NCI-H524 (cell line): Measurements from ENCODE around the gene SPATA6L.
A peak's percentile ranks its signal among the peaks of the same experiment; 100 is the strongest.

ENCODE experiments used
- DNase-seq, 2 experiments: peaks; one replicate each; lab custom pipeline; 2025; lab: John Stamatoyannopoulos, UW

SPATA6L gene

GRCh38 chr9:4583001-4583400, 83.3 kb downstream of the SPATA6L start:
- peak; percentile 24 to 48 for DNase-seq

- no peak for DNase-seq
Measured at GRCh38 chr9:4581861-4582565, 84.3 kb downstream of the SPATA6L start.

- no peak for DNase-seq
Measured at GRCh38 chr9:4581035-4581760, 85.1 kb downstream of the SPATA6L start.

GRCh38 chr9:4579001-4579400, 87.3 kb downstream of the SPATA6L start:
- peak in 1 of 2 experiments; percentile 50 for DNase-seq

GRCh38 chr9:4576448-4576847, 89.8 kb downstream of the SPATA6L start:
- no peak for DNase-seq

GRCh38 chr9:4575997-4576396, 90.3 kb downstream of the SPATA6L start:
- no peak for DNase-seq

GRCh38 chr9:4574657-4575243, 91.5 kb downstream of the SPATA6L start:
- no peak for DNase-seq

- peak in 1 of 2 experiments; percentile 14 for DNase-seq
Measured at GRCh38 chr9:4573634-4574389, 92.5 kb downstream of the SPATA6L start.

GRCh38 chr9:4573176-4573575, 93.1 kb downstream of the SPATA6L start:
- DNase-seq, result no peak

GRCh38 chr9:4572184-4572826, 94.0 kb downstream of the SPATA6L start:
- DNase-seq, result no peak

- no peak for DNase-seq
Measured at GRCh38 chr9:4569101-4569500, 97.2 kb downstream of the SPATA6L start.

- no peak for DNase-seq
Measured at GRCh38 chr9:4567601-4568000, 98.7 kb downstream of the SPATA6L start.

GRCh38 chr9:4566806-4567205, 99.5 kb downstream of the SPATA6L start:
- no peak for DNase-seq

- DNase-seq, result no peak
Measured at GRCh38 chr9:4563105-4563504, 103.2 kb downstream of the SPATA6L start.

- DNase-seq, result no peak
Measured at GRCh38 chr9:4559261-4560182, 106.8 kb downstream of the SPATA6L start.

GRCh38 chr9:4558371-4558998, 107.8 kb downstream of the SPATA6L start:
- no peak for DNase-seq

- DNase-seq, result no peak
Measured at GRCh38 chr9:4555236-4555635, 111.0 kb downstream of the SPATA6L start.

- no peak for DNase-seq
Measured at GRCh38 chr9:4553951-4554381, 112.3 kb downstream of the SPATA6L start.

- DNase-seq, result no peak
Measured at GRCh38 chr9:4550777-4551484, 115.3 kb downstream of the SPATA6L start.
